Stimulated activated CD8-positive, alpha-beta memory T cell treated with anti-CD3 and anti-CD28 coated beads, Interleukin-15, amount 100 ng/mL, for 48 hours (primary cell): ENCODE results near the gene PROX2.

Experiments used
- DNase-seq, 2 donors: peaks; one replicate each; pipeline ENCODE4 v3.0.0-alpha.2; 2020; ENCODE audit warnings: low read depth in 2 of 2

Gene PROX2

GRCh38 chr14:74879427-74880182, 3.7 kb upstream of the PROX2 start:
- DNase-seq, result no peak

DNA sequence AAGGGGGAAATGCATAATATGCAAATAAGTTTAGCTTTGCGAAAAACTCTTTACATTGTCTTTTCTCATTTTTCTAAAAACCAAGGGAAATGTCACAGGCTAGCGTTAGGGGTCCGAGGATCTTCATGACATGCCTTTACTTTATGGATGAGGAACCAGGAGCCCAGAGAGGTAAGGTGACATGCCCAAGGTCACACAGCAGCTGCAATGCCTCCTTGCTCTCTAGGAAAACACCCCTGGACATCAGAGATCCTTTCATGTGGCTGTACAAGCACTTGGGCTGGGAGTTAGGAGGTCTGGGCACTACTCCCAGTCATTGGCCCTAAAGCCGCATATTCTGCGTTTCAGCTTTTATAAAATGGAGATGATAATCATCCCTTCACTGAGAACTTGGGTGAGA, 741 bp downstream of the PROX2 start:
- no peak for DNase-seq

DNA sequence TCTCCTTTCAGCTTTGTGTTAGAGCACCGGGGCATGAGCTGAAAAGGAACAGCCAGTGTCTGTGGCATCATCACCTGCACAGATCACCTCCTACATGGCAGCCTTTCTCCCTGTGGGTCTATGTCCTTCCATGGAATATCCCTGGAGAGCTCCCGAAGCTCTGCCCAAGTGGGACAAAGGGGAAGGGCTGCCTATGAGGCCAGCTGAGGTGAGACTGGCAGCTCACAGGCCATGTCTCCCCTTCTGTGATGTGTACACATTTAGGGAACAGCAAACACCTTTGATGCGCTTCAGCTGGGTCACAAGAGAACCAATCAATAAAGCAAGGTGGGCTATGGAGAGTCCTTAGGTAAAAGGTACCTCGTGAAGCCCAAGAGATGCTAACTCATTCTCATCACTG, 4.1 kb downstream of the PROX2 start:
- DNase-seq, result no peak

GRCh38 chr14:74868739-74869138, 7.2 kb downstream of the PROX2 start:
- no peak for DNase-seq

GRCh38 chr14:74867673-74868072, 8.3 kb downstream of the PROX2 start:
- DNase-seq, result peak; percentile 41 to 53

DNA sequence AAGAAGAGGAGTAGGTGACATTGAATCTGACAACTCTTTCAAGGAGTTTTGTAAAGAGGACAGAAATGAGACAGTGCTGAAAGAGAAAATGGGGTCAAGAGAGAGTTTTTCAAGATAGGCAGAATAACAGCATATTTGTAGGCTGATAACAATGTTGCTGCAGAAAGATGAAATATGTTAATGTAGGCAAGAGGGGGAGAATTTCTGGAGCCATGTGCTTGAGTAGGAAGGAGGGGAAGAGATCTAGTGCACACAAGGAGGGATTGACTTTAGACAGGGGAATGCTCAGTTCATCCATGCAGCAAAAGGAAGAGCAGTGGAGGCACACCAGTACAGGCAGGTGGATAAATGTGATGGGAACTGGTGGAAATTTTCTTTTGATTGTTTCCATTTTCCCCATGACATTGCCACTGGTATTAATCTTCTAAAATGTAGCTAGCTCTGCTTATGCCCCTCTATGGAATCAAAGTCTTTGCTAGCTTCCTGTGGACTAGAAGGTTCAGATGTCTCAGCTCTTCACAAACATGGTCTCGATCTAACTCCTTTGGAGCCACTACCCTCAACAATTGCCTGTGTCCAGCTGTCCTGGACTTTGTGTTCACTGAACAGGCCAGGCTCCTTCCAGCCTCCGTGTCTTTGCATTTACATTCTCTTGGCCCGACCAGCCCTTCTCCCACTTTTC, 9.1 kb downstream of the PROX2 start:
- no peak for DNase-seq

- no peak for DNase-seq
These were observed 10.8 kb downstream of the PROX2 start for GRCh38 chr14:74865156-74865555.

DNA sequence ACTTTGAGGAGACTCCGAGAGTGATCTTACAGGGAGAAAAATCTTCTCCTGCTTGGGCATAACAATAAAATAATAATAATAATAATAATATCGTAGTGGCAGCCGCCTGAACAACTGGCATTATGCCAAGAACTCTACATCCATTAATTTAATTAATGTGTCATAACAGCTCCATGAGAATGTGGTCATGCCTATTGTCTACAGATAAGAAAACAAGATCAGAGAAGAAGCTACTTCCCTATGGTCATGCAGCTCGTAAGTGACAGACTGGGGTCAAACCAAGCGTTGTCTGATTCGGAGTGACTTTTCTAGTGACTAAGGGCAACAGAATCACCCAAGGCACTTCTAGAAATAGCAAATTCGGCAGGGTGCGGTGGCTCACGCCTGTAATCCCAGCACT, 11.7 kb downstream of the PROX2 start:
- no peak for DNase-seq

GRCh38 chr14:74863274-74863673, 12.7 kb downstream of the PROX2 start:
- DNase-seq, result no peak

DNA sequence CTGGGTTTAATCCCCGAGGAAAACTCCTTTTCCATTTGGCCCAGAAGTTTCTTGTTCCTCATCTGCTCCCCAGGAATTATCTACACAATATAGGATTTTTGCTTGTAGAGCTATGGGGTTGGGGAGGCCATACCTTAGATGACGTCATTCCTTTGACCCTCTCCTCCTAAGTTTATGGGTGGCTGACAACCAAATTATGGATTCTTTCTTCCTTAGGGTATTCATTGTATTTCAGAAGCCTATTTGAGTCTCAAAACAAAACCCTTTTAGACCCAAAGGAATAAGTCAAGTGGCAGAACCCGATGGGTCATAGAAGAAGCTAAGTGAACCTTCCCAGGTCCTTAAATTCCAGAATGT, 14.2 kb downstream of the PROX2 start:
- DNase-seq, result no peak

DNA sequence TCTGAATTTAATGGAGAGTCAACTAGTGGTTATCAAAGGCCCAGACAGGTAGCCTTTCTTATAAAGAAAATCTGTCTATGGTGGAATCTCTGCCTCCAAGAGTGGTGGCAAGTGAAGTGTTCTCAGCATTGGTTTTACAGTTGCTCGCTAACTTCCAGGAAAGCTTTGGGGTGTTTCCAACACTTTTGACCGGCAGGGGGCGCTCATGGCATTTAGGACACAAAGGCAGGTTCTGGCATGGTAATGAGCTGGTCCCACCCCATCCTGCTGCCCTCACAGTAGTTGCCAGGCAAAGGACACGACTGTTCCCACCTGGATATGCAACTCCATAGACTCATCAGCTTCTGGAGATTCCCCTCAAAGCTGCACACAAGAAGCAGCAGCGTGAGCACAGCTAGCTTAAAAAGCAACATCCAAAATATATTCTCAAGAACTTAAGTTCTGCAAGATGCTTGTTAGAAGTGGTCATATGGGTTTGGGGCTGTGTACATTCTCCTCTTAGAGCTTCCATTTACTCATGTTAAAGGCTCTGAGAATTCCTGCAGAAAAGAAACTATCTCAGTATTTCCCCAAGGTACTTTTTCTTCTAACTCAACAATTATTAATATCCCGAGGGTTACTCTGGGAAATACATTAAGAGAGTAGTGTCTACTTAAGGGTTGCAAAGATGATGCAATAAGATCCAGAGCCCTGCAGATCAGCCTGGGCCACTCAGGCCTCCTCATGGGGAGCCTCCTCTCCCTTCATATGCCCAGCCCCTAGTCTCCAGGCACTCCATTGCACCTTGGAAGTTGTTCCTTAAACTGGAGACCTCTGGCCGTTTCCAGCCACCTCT, 14.8 kb downstream of the PROX2 start:
- DNase-seq, result peak; percentile 71 to 73

DNA sequence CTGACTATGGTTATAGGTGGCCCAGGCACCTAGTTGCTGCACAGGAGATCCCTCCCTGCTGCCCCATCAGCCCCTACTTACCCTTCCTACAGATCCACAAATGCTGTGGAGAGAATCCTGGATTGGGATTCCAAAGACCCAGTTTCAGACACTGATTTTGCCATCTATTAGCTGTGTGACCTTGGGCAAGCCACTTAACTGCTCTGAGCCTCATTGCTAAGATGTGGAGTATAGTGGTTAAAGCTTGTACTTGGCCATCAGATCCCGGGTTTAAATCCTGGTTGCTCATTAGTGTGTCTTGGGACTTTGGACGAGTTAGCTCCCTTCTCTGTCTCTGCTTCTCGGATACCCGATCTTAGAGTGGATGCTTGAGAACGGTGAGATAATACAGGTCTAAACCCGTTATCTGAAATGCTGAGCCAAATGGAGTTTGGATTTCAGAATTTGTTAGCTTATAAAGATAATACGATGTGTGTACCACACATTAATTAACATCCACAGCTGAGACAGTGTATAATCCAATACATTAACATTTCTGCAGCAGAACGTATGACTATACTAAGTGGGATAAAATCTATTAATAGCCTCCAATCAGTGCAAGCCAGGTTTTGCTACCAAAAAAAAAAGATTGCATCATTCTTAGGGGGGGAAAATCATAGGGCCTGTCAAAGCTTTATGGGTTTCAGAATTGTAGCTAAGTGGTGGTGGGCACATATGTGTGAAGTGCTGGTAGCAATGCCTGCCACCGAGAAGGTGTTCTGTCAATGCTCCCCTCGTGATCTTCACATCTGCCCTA, 16.0 kb downstream of the PROX2 start:
- no peak for DNase-seq

GRCh38 chr14:74858022-74858421, 17.9 kb downstream of the PROX2 start:
- DNase-seq, result no peak

DNA sequence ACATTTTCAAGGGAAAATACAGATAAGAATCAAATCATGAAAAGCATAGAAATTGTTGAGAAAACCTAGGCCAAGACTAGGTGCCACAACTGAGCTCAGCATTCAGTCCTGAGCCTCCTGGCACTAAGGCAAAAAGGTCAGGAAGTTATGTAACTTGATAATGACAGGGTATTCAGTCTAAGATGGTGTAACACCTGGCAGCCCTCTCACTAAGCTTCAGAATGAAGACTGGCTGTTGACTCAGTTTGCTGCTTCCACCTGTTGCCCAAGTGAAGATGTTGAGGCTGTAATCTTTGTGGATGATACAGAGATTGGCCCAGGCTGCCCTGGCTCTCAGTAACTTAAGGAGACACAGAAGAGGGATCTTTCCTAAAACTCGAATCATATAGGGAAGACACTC, 19.6 kb downstream of the PROX2 start:
- DNase-seq, result no peak

DNA sequence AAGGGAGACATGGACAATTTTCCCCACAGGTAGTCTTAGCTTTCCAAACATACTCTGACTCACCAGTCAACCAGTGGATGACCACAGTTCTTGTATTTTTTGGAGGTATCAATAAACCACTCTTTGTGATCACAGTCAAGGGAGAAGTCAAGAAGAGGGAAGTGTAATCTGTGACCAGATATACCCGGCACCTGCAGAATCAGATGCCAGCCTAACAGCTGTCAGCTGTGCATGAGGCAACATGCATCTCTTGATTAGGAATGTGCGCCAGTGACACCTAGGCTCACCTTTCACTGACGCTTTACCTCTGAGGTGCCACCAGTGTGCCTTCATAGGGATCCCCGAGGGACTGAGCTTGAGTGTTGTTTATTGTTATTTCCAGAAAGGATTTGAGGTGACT, 20.0 kb downstream of the PROX2 start:
- DNase-seq, result no peak

DNA sequence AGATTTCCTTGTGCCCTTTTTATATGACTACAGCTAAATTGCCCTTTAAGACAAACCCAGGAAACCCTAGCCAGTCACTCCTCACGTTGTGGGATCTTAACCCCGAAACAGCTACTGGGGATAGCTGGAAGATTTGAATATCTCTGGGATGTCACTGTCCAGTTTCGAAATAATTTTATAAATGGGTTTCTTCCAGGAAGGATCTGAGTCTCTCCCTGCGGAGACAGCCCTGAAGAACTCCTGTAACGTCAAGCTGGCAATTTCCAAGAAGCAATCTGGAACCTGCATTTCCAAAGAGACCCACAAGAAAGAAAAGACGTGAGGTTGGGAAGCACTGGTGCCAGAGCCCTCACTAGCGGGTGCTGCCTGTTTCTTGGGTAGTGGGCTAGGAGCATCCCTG, 20.9 kb downstream of the PROX2 start:
- no peak for DNase-seq

DNA sequence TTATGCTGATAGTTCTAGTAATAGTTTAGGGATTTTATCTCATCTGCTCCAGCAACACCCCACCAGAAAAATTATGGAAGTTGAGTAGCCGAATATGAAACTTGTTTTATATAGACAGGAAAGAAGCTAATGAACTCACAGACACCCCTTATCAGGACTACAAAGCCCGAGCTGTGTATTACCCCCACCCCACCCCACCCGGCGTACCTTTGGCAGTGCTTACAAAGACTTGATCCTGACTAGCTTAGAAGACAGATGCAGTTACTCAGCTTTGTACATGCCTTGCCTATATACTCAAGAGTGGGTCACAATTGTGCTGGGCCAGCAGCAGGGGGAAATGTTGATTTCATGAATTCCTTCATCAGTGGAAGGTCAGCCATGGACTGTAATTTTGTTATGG, 22.4 kb downstream of the PROX2 start:
- DNase-seq, result no peak

DNA sequence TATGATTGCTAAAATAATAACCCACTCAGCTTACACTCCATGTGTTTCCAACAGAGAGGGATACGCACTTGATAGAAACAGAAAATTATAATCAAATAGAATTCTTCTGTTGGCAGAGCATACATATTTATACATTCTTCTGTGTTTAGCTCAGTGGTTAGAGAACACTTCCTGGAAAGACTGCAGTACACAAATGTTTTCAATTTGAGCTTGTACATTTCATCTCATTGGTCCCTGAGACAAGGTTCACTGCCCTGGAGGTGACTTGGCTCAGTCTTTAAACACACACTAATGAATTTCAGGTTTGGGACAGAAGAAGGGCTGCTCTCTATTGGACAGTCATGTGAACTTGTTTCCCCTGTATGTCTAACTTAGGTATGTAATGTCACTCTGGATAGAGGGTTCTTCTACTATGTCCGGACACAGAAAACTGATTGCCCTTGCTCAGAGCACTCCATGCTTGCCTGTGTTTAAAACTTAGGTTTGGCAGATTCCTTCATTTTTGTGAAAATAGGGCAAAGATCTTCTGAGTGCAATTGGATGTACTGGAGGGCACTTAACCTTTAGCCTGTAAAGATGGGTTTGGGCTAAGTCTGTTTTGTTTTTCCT, 22.9 kb downstream of the PROX2 start:
- DNase-seq, result no peak

DNA sequence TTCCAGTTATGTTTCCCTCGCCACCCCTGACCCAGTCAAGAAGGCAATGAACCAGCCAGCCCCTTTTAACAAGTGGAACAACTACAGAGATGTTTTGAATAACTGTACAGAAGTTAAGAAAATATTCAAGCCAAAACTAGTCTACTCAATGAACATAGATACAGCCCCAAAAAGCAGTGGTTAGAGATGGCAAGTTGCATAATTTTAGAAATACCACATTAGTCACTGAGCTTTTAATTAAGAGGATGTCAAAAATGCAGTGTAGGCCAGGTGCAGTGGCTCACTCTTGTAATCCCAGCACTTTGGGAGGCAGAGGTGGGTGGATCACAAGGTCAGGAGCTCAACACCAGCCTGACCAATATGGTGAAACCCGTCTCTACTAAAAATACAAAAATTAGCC, 27.2 kb downstream of the PROX2 start:
- DNase-seq, result no peak

DNA sequence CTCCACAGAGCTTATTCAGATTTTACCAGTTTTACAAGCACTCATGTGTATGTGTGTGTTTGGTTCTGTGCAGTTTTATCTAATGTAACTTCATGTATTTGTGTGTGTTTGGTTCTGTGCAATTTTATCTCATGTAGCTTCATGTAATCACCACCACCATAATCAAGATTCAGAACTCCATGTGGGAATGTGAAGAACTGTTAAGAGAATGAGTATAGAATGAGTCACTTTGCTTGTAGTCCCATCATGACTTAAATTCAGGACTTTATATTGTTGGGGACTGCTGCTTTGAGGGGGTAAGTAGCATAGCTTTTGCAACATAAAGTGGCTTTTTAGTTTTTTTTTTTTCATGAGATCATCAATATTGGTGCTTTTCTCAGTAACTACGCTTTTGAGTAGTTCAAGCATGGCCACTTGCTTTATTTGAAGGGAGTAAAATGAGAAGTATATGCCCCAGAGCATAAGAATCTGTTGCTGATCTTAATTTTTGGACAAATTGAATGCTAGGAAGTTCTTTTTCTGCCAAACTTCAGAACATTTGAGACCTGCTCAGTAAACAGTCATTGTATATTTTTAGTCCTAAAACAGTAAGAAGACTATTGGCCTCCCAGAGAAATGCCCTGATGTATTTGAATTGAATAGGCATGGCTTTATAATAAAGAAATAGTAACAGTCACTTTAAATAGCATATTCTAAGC, 28.8 kb downstream of the PROX2 start:
- DNase-seq, result no peak

- DNase-seq, result no peak
These were observed 29.8 kb downstream of the PROX2 start for GRCh38 chr14:74846168-74846567.
